HG02759 (cell line): ENCODE data around the gene GRK5.
"Not testable (repeated sequence)": the region's sequence is repeated elsewhere in the genome, so short reads cannot be mapped to it uniquely, and the experiment has no call there.

Source experiments
- ATAC-seq: cut with Tn5 transposase; IDR thresholded peaks from one replicate; pipeline ENCODE4 v1.9.1; 2021; ENCODE audit warnings: mild to moderate bottlenecking, moderate library complexity; ENCODE audit not compliant: unreplicated experiment

Gene GRK5

DNA sequence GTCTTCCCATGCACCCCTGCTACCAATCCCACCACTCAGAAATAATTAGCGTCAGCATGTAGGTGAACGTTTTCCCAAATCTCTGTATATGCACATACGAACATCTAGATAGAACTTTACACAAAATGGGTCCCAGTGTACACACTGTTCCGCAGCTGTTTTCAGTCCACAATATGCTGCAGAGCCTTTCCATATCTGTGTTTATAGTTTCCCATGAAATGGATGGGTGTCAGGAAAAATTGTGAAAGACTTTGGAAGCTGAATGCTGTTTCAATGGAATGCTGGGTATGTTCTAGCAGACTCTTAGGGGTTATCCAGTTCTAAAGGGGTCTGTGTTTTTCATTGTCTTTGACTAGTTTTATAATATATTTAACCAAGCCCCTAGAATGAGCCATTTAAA is 13.8 kb downstream of the GRK5 start:
- no peak for ATAC-seq

DNA sequence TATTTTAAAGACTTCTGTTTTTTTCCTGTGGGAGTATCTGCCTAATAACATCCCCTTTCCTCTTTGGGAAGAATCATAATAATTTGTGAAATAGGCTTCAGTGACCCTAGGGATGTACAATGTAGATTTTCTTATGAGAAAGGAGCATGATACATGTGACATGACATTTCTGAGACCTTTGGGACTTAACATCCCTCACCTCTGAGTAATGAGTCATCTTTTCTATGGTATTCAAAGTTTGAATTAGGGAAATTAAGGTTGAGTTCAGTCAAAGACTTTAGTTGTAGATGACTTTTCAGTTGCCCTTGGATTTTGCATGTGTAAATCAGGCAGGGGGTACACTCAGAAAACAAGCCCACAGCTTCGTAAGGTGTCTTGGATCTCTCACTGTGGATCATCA is 14.3 kb downstream of the GRK5 start:
- ATAC-seq: no peak

DNA sequence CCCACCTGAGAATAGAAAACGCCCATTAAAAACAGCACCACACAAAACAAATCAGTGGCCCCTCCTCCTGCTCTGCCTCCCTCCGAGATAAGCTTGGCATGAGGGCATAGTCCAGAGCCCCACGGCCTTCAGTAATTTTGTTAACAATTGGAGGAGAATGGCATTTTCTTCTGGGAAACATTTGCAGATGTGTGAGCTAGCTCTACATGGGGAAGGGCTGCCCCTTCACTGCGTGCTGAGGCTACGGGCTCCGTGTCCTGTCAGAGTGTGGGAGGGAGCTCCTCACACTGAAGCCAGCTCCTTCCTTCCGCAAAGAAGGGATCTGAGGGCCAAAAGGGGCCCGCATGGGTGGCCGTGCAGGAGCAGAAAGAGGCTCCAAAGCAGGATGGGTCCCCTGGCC is 15.2 kb downstream of the GRK5 start:
- ATAC-seq: no peak

DNA sequence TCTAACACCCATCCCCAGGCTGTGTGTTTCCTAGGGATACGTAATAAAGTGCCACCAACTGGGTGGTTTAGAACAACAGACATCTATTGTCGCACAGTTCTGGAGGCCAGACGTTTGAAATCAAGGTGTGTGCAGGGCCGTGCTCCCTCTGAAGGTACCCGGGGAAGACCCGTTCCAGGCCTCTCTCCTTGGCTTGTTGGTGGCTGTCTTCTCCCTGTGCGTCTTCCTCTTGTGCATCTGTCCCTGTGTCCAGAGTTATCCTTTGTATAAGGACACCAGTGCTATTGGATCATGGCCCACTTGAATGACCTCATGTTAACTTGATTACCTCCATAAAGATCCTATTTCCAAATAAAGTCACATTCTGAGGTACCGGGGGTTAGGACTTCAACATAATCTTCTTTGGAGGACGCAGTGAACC is 15.6 kb downstream of the GRK5 start:
- ATAC-seq: no peak

DNA sequence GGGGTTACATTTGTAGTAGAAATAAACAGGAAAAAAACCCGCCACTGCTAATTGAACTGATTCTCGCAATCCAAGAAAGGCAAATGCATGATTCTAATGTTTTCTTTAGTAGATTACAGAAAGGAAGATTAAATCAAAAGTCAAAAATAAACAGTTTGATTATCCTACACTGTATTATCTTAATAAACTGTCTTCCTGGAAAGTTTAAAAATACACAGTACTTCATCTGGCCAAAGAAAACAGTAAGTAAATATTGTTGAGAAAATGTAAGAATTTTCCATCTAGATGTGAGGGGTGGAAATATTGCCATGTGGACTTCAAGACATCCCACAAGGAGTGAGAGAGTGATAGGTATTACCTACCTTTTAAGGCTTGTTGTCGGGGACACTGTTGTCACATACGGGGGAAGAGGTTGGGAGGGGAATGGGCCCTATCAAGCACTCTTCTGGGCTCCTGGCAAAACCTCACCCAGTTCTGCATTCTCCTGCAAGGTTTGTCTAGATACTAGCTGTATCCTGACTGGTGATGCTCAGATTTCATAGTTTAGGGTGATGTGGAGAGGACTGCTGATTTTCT is 17.8 kb downstream of the GRK5 start:
- ATAC-seq: no peak

DNA sequence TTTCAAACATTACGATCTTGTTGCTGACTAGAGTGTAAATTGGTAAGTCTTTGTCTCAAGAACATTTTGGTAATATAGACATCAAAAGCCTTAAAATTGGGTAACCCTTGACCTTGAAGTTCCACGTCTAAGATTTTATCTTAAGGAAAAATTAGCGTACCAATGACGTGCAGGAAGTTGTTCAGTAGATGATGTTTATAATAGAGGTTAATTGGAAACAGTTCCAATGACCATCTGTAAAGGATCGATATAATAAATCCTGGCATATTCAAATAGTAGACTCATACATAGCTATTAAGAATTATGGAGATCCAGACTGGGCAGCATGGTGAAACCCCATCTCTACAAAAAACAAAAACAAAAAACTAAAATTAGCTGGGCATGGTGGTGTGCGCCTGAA is 20.5 kb downstream of the GRK5 start:
- no peak for ATAC-seq

DNA sequence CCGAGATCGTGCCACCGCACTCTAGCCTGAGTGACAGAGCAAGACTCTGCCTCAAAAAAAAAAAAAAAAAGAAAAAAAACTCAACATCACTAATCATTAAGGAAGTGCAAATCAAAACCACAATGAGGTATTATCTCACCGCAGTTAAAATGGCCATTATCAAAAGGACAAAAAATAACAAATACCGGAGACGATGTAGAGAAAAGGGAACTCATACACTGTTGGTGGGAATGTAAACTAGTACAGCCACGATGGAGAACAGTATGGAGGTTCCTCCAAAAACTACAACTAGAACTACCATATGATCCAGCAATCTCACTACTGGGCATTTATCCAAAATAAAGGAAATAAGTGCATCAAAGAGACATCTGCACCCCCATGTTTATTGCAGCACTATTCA is 24.3 kb downstream of the GRK5 start:
- ATAC-seq: no peak

DNA sequence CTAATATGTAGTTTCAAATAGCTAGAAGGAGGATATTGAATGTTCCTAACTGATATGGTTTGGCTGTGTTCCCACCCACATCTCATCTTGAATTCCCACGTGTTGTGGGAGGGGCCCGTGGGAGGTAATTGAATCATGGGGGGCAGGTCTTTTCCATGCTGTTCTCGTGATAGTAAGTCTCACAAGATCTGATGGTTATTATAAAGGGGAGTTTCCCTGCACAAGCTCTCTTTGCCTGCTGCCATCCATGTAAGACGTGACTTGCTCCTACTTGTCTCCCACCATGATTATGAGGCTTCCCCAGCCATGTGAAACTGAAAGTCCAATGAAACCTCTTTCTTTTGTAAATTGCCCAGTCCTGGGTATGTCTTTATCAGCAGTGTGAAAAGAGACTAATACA is 25.1 kb downstream of the GRK5 start:
- ATAC-seq: not testable (repeated sequence)

DNA sequence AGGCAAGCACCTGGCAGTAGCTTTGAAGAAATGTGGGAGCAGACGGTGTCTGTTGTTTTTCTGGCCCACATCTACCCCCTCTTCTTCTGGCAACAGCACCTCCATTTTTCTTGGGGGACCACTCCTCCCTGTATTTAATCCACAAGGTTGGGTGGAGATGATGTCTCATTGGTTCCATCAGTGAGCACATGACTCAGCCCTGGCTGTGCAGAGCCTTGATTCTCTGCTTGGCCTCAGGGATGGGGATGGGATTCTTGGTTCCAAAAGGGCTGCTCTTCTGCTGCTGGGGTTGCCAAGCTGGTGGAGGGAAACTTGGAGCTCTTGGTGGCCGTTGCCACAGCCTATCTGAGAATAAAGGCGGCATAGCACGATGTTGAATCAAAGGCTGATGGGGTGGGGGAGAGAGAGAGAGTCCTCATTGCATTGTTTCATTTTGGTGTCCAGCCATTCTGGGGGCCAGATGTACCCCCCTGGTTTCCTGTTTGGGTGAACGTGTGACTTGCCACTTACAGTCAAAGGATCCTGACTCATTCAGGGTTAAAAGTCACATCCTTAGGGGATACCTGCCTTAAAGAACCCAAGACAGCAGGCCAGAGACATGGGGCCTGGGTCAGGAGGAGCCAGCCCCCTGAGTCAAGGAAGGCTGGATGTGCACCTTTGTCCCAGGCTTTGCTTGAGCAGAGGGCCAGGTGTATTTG is 25.9 kb downstream of the GRK5 start:
- ATAC-seq: no peak

DNA sequence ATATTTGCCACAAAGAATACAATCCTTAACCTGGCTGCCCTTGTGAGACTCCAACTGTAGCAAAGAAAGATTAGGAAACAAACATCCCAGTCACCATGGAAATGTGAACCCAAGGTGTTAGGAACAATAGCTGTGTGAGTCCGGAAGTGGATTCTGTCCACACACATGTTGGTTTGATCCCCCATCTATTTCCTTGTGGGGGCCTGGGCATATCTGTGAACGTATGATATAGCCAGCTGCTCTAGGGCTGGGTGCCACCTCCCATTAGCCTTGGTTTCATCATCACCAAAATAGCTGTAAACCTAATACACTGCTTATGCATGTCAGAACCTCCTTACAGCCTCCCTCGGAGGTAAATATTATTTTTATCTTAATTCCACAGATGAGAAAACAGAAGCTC is 26.4 kb downstream of the GRK5 start:
- ATAC-seq: no peak

DNA sequence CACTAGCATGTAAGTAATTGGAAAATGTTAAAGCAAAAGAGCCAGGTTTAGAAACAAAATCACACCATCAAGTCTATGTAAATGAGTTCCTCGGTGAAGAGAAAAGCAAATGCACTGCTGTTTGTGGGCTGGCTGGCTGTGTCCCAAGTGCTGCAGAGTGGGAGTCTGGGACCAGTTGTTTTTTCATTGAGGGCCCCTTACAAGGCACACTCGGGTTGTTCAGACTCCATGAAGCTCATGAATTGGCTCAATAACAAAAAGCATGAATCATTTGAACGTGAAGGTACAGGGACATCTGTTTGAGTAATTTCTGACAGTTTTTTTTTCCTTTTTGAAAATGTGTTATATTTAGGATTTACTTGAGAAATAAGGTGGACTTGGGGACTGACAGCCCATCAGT is 28.0 kb downstream of the GRK5 start:
- ATAC-seq: no peak

DNA sequence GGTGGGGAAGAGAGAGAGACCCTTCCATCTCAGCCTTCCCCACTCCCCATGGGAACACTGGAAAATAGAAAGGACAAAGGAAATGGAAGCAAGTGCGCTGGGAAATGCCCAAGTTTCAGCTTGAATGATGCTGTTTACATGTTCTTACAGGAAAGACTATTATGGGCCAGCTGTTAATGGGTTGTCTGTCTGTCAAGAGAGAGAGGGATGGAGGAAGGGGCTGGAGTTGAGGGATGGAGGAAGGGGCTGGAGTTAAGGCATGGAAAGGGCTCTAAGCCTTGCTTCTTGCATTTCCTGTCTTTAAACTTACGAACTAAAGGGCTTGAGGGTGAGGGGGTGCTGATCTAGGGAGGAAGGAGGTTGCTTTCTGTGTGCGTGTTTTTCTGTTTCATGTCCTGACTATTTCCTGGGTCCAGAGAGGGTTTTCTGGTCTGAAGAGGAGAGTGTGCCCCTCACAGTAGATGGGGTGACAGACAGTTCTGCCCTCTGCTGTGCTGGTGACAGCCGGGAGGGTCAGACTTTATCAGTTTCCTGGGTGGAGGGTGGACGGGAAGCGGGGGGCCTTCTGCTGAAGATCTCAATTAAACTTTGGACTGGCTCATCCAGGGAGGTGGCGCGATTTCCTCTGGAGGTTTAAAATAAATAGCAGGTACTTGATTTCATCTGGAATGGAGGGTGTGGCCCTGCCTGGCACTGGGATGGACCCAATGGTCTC is 30.5 kb downstream of the GRK5 start:
- ATAC-seq: no peak

DNA sequence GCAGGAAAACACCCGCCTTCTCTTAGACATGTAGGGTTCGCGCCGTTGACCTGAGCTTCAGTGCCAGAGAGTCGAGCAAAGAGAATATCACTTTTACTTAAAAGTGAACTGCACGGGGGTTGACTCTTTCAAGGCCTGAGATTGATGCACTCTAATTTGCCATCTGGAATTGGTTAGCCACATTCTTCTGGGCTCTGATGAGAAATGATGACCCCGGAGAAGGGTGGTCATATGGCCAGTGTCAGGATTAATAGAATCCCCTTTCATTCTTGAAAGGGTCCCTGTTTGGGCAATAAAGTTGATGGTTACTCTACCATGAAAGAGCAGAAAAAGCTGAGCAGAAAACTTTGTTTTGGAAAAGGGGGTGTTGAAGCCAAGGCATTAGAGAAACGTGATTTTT is 31.2 kb downstream of the GRK5 start:
- ATAC-seq: no peak

DNA sequence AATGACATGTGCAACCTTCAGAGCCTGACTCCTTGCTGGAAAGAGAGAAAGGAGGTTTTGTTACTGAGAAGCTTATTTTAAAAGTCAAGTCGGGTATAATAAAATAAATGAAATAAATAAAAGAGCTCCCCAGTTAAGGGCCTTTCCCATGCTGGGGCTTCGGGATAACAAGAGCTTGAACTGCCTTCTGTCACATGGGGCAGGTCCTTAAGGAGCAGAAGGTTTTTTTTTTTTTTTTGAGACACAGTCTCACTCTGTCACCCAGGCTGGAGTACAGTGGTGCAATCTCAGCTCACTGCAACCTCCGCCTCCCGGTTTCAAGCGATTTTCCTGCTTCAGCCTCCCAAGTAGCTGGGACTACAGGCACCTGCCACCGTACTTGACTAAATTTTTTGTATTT is 31.6 kb downstream of the GRK5 start:
- ATAC-seq: not testable (repeated sequence)

DNA sequence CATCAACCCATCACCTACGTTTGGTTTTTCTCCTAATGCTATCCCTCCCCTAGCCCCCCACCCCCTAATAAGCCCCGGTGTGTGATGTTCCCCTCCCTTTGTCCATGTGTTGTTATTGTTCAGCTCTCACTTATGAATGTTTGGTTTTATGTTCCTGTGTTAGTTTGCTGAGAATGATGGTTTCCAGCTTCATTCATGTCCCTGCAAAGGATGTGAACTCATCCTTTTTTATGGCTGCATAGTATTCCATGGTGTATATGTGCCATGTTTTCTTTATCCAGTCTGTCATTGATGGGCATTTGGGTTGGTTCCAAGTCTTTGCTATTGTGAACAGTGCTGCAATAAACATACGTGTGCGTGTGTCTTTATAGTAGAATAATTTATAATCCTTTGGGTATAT is 32.3 kb downstream of the GRK5 start:
- ATAC-seq: not testable (repeated sequence)

DNA sequence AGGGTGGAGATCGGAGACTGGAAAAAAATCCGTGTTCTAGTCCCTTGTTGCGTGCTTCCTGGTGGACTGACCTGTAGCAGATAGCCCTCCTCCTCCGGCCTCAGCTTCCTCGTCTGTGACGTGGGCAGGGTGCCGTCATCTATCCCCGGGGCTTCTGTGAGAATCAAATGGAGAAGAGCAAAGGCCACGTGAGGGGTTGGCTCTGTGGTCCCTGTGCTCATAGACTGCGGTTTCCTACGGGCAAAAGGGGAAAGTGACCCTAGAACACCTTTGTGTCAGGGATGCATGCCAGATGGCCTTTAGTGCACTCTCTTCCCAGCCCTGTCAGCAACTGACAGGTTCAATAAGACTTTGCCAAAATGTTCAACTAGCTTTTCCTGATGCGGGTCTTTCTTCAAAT is 33.7 kb downstream of the GRK5 start:
- ATAC-seq: no peak

DNA sequence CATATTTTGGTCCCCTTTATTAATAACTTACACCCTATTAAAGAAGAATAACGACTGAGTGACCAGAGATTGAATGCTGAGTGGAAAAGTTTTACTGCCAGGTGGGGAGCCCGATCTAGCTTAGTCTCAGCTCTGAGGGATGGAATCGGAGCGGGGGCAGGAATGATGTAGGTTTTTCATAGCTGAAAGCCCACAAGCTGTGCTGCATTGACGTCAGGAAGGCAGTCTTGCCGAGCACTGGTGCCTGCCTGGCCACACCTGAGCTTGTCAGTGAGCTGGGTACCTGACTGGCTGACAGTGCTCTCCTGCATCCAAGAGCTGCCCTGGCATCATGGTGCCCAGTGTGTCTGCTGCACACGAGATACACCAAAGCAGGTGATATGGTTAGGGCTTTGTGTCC is 34.8 kb downstream of the GRK5 start:
- ATAC-seq: no peak

DNA sequence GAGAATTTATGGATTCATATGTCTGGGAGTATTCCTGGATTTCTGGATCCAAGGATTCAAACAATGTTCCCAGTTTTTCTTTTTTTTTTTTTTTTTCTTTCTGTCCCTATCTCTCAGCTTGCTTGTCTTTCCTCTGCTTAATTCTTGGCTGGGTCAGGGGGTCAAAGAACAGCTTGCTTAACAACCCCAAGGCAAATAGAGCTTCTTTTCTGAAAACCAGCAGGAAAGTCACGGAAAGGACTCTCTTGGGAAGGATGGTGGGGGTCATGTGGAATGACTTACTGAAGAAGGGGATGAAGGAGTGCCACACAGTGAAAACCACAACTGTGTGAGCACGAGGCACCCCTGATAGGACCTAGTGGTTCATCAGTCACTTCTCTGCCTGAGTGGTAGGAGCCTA is 36.1 kb downstream of the GRK5 start:
- ATAC-seq: no peak

DNA sequence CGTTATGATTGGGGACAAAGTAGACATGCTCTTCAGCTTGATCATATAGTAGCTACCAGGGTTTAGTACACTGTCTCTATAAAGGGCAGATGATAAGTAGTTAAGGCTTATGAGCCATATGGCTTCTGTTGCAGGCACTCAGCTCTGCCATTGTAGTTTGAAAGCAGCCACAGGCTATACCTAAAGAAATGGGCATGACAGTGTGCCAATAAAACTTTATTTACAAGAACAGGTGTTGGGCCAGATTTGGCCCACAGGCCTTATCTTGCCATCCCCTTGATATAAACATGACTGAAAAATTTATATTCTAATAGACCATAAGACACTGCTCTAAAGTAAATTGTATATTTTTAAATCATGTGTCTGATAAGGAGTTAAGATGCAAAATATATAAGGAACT is 36.6 kb downstream of the GRK5 start:
- no peak for ATAC-seq

DNA sequence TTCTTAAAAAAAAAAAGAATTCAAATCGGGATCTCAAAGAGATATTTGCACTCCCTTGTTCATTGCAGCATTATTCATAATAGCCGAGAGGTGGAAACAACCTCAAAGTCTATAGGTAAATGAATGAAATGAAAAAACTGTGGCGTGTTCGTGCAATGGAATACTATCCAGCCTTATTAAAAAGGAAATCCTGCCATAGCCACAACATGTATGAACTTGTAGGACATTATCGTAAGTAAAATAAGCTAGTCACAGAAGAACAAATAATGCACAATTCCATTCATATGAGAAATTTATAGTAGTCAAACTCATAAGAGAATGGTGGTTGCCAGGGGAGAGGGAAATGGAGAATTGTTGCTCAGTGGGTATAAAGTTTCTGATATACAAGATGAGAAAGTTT is 37.9 kb downstream of the GRK5 start:
- ATAC-seq: no peak

DNA sequence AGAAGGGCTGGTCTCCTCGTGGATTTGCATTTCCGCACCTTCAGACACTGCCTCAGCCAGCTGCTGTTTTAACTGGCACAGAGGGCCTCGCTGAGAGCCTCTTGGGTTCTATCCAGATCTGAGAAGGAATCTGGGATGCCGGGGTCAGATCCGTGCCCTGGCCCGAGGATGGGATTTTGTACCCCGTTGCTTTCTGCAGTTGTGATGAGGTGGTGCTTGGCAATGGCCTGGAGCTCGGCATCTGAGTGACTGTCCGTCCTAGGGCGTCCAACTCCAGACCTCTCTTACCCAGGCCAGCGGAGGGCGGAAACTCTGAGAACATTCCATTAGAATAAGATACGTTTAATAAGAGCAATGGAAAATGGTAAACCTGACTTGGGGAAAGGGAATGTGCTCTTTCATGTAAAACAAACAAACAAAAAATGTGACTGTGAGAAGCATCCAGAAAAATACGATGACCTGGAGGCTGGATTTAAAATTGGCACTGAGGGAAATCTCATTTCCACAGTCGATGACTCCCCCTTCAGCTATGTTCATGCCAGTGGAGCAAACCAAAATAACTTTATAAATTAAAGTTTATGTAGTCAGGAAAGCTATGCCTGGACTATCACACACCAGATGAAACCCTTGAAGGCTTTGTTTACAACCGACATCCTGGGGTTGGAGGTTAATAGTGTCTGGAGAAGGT is 39.6 kb downstream of the GRK5 start:
- no peak for ATAC-seq

DNA sequence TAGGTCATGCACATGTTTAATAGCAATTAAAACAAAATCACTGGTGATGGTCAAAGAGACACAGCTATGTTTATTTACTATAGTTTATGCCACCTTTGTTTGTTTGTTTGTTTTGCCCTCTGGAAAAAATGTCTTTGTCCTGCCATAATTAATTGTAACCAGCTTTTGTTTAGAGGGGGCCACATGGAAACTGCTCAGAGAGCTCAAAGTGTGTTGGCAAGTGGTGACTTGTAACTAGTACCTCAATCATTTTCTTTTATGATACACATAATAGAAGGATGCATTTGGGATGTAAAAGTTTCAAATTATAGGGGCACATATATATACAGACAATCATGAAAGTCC is 40.2 kb downstream of the GRK5 start:
- no peak for ATAC-seq
